GM21717 (cell line): ENCODE measurements around the gene DEFB127.
"Not testable (repeated sequence)": the region's sequence is repeated elsewhere in the genome, so short reads cannot be mapped to it uniquely, and the experiment has no call there.

Experiments used
- ATAC-seq: cut with Tn5 transposase; IDR thresholded peaks from one replicate; pipeline ENCODE4 v1.9.1; 2021; ENCODE audit warnings: mild to moderate bottlenecking, moderate library complexity; ENCODE audit not compliant: unreplicated experiment

The DEFB127 gene

DNA sequence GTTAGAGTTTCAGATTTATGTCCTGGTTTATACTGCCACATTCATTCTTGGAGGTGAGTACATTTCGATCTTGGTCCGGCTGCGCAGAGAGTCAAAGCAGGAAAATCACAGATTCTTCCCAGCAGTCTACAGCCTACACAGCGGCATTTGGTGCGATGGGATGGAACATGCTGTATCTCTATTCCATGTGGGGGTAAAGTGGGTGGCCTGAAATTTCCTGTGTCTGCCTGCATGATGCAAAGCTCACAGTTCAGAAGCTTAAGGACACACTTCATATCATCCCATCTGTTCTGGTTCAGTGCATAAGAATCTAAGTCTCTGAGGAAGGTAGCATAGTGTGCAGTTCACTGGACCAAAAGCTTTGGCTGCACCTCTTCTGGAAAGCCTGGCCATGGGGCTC lies at the start of gene DEFB127:
Gene DEFB127, plus strand, starts transcription at position 301 of the 400 bp plus-strand sequence. Its CDS starts 91 bp downstream, at position 392.
- no peak for ATAC-seq

GRCh38 chr20:112396-112795 lies 44.9 kb upstream of the DEFB127 start:
- ATAC-seq = no peak

DNA sequence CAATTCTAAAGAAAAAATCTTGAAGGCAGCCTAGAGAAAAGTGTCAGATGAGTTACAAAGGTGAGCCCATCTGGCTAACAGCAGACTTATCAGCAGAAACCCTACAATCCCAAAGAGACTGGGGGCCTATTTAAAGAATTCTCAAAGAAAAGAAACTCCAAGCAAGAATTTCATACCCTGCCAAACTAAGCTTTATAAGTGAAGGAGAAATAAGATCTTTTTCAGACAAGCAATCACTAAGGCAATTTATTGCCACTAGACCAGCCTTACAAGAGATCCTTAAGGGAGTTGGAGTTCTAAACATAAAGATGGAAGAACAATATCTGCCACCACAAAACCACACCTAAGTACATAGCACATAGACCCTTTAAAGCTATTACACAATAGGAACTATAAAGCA lies 39.7 kb upstream of the DEFB127 start:
- ATAC-seq = no peak

- not testable (repeated sequence) for ATAC-seq
These were observed 27.4 kb upstream of the DEFB127 start for GRCh38 chr20:129786-130323.

- no peak for ATAC-seq
These were observed 19.4 kb upstream of the DEFB127 start for GRCh38 chr20:137668-138490.

- ATAC-seq = no peak
These were observed 15.0 kb upstream of the DEFB127 start, which contains the start of gene DEFB126 for GRCh38 chr20:142290-142689. Gene DEFB126, plus strand, starts transcription at chr20:142590. Its CDS starts 39 bp downstream, at chr20:142629.

GRCh38 chr20:145877-146276 lies 11.4 kb upstream of the DEFB127 start:
- ATAC-seq = no peak

GRCh38 chr20:152131-152530 lies 5.1 kb upstream of the DEFB127 start:
- ATAC-seq = no peak

- no peak for ATAC-seq
These were observed 7.4 kb downstream of the DEFB127 start for GRCh38 chr20:164618-165017.

GRCh38 chr20:168876-169275 lies 11.6 kb downstream of the DEFB127 start:
- no peak for ATAC-seq

DNA sequence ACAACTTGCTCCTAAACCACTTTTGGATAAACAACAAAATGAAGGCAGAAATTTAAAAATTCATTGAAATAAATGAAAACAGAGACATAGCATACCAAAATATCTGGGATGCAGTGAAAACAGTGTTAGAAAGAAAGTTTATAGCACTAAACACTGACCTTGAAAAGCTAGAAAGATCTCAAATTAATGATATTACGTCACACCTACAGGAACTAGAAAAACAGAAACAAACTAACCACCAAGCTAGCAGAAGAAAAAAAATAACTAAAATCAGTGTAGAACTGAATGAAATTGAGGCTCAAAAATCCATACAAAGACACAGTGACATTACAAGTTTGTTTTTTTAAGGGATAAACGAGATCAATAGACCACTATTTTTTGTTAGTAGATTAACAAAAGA lies 27.0 kb downstream of the DEFB127 start:
- ATAC-seq = no peak

DNA sequence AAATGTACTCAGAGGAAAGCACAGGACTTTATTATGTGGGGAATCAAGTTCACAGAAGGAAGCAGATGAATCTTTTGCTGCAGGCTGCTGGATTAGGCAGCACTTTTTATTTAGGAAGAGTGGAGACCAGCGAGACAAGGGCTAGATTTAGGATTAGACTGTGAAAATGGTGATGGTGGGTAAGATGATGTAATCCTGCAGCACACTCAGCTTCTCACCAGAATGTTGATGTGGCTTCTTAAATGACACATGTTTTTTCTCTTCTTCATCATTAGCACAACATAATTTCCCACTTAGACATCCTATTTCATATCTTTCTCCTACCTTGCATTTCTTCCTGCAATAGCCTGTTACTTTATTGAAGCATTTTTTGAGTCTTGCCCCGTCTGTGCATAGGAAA lies 30.5 kb downstream of the DEFB127 start:
- no peak for ATAC-seq

DNA sequence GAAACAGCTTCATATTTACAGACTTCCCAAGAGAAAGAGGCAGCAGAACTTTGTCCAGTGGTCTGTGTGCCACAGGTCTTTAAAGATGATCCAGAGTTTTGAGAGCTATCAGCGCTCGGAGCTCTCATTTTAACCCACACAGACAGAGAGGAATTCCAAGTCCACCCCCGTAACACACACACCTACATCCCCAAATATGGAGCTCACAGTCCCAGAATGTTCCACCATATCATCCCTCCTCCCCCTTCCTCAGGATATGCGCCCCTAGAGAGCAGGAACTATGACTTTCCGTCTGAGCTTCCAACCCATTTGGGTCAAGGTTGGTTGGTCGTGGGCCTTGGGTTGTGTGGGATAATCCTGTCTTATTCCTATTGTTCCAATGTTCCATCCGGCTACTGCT lies 32.4 kb downstream of the DEFB127 start, which contains the start of gene DEFB128:
Gene DEFB128, minus strand, starts transcription at position 101 of the 400 bp plus-strand sequence. Its CDS starts 88 bp downstream, at position 13.
- ATAC-seq = no peak

DNA sequence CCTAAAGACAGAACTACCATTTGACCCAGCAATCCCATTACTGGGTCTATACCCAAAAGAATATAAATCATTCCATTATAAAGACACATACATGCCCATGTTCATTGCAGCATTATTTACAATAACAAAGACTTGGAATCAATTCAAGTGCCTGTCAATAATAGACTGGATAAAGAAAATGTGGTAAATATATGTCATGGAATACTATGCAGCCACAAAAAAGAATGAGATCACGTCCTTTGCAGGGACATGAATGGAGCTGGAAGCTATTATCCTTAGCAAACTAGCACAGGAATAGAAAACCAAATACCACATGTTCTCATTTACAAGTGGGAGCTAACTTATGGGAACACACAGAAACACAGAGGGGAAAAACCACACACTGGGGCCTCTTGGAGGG lies 41.0 kb downstream of the DEFB127 start:
- no peak for ATAC-seq

DNA sequence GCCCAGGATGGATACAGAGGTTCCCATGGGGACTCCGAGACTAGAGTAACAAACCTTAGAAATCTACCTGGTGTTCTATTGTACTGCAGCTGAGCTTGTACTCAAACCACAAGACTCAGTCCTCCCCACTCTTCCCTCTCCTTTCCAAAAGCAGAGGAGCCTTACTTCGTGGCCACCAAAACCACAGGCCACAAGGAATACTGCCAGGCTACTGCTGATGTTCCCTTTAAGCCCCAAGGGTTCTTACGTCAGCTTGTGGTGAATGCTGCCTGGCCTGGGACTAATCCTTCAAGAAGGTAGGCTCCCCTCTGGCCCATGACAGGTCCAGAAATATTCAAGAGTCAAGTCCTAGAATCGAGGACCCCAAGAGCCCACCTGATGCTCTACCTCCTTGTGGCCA lies 42.7 kb downstream of the DEFB127 start:
- ATAC-seq = no peak

GRCh38 chr20:203630-204029 lies 46.4 kb downstream of the DEFB127 start:
- ATAC-seq = not testable (repeated sequence)
